Muscle of arm (tissue), 12 donors: ENCODE data around the gene SLC36A1. TPM values are rescaled to one million over a fixed set of nuclear protein-coding genes. Genes with fewer than 3 reads are reported as not detected.

Source experiments
- DNase-seq: peaks from one replicate; pipeline ENCODE4 v3.0.0-alpha.2; 2013
- polyA plus RNA-seq, 12 donors: library from polyadenylated mRNA; unstranded; fragments of 120-200 nt; gene quantifications; one replicate each; pipeline ENCODE4 v1.2.1, GENCODE V29; 2013; ENCODE audit not compliant: insufficient read length in 12 of 12

The SLC36A1 gene
- polyA plus RNA-seq, 12 donors: 12.7 to 42.7 (median 22.2) TPM; not detected in 1

DNA sequence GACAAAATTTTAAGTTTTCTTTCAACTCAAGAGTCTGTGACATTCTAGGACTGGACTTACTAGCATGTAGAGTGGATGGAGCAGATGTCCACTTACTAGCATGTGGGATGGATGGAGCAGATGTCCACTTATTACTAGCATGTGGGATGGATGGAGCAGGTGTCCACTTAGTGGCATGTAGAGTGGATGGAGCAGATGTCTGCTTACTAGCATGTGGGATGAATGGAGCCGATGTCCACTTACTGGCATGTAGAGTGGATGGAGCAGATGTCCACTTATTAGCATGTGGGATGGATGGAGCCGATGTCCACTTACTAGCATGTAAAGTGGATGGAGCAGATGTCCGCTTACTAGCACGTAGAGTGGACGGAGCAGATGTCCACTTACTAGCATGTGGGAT, 2.4 kb downstream of the SLC36A1 start:
- no peak for DNase-seq

DNA sequence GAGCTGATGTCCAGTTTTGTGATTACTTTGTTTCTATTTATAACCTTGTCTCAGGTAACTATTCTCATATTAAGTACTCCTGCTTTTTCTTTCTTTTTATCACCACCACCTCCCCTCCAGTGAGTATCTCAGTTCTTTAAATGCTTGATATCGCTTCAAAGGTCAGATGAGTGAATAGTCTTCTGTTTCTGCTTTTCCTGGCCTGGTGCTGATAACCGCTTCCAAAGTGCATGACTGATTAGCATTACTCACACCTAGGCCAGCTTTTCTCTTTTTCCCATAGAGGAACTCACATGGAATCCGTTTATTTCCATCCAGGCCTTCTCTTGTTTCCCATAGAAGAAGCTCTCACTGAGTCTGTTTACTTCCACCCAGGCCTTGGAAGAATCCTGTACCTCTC, 3.2 kb downstream of the SLC36A1 start:
- DNase-seq: no peak

DNA sequence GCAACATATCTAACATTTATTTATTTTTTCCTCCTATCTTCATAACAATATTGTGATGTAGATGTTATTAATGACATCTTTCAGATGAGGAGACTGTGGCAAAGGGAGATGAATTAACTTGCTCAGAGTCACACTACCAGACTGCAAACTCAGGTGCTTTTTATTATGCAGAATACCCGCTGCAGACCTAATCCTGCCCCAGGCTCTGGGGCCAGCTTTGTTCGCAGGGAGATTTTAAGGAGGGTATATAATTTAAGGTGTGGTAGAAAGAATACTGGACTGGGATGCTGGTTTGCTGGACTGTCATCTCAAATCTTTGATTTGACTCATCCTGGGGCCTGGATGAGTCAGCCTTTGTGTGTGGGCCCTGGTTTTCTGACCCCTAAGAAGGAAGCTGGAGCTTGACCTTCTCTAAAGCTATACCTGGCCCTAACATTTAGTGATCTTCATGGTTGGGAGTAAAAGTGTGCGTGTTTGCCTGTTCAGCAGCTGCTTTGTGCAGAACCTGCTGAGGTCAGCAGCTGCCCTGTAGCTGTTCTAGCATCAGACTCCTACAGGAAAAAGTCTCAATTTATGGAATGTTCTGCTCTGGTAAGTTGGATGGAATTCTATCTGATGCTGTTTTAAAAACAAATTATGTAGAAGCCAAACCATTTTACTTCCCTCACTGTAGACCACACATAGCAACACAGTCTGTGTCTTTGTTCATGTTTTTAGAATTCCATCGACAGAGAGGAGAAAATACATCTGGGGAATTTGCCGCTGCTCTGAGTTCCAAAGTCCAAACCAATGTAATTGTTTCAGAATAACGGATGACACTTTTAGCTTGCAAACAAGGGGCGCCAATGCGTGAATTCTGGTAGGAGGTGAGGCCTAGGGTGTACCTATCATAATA, 4.5 kb downstream of the SLC36A1 start:
- no peak for DNase-seq

DNA sequence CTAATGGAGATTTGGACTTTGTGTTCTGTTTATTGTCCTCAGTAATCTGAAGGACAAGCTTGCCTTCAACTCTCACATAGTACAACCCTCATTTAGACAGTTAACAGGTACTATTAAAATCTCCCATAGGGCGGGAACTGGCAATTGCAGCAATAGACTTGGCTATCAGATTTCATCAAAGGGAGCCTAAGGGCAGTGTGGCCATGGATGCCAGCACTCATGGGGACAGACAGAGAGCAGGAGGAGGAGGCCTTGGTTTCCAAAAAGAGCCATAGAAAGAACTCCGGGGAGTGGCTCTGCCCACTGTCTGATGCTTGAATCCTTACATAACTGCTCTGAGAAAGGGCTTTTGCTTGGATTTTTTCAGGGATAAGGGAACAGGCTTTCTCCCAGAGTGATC, 6.8 kb downstream of the SLC36A1 start:
- DNase-seq: no peak

DNA sequence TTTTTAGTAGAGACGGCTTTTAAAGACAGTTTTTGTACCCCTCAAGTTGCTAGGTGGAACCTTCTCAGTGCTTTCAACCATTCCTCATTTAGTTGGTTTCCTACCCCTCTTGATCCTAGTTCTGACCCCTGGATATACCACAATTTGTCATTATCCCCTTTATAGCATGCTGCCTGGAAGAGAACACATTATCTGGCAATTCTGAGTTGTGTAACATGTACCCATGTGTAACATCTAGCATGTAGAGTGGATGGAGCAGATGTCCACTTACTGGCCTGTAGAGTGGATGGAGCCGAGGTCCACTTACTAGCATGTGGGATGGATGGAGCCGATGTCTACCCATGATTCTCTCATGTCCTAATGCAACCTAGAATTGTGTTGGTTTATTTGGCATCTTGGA, 7.5 kb downstream of the SLC36A1 start:
- DNase-seq: no peak

DNA sequence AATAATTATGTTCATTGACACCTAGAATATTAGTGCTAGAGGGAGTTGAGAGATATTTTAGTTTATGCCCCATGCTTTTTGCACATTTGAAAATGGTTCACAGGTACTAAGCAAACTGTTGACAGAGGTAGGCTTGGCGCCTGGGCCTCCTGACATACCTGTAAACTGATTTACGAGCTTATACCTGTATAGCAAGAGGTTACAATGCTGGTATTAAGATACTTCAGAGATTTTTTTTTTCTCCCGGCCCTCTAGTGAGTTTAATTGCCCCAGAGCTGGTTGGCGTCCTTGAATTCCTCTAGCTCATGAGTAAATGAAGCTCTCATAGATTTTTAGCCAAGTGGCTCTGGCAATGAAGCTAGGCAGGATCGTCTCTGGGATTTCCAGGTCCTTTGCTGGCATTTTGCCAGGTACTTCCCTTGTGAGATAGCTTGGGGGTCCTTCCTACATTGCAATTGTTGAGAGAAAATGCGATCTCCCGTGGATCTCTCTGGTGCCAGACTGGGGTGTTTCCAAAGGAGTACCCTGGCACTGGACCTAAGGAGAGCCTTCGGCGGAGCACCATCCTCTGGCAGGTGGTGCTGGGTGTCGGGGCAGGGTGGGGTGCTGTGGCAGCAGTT, 9.0 kb downstream of the SLC36A1 start:
- no peak for DNase-seq

DNA sequence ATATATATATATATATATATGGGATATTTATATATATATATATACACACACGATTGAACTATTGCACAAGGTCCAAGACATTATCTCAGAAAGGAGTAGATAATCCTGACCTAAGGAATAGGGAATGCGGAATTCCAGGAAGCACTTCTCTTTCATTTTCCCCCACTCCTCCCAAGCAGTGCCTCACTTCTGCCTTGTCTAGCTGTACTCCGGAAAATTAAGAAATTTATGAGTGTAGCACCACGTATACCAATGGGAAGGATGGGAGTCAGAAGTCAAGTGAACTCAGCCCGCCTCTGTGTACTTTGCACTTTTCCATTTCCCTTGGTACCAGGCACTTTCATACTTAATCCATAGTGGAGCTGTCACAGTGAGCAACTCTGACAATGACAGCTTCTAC, 10.9 kb downstream of the SLC36A1 start:
- no peak for DNase-seq

DNA sequence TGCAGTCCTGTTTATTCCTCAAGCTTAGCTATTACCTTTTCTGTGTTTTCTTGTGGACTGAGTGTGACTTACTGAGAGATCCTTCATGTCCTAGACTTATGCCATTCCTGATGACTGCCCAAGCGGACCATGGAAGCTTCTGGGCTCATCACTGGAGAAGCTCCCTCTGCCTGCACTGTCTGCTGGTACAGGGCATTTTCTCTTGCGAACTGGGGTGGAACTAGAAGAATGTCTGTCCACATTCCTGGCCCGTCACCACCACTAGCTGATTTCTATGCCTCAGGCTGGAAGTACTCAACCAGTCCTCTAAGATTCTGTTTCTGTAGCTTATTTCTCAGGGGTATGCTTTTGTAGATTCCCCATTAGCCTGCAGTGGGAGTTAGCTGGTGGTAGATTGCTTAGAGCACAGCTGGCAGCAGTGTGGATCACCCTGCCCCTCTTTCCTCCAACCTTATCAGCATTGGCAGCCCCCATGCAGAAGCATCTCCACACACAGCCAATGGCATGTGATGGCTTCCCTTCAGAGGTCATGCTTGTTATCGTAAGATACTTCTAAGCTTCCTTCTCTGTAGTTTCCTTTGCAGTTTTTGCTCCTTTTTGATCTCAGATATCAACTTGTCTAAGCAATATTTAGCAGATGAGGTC, 12.4 kb downstream of the SLC36A1 start:
- DNase-seq: no peak

DNA sequence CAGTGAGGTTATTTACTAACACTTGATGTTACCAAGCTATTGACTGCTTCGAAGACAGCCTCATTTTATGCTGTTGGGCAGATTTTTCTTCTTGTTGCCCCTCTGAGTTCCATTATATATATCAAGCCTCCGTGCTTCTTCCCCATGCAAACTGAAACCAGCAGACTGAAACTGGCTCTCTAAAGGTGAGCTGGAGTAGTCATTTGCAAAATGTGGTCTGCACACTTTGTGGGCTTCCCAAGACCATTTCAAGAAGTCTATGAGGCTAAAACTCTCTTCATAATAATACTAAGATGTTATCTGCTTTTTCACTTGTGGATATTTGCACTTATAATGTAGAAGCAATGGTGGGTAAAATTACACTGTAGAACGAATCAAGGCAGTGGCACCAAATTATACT, 13.9 kb downstream of the SLC36A1 start:
- no peak for DNase-seq

DNA sequence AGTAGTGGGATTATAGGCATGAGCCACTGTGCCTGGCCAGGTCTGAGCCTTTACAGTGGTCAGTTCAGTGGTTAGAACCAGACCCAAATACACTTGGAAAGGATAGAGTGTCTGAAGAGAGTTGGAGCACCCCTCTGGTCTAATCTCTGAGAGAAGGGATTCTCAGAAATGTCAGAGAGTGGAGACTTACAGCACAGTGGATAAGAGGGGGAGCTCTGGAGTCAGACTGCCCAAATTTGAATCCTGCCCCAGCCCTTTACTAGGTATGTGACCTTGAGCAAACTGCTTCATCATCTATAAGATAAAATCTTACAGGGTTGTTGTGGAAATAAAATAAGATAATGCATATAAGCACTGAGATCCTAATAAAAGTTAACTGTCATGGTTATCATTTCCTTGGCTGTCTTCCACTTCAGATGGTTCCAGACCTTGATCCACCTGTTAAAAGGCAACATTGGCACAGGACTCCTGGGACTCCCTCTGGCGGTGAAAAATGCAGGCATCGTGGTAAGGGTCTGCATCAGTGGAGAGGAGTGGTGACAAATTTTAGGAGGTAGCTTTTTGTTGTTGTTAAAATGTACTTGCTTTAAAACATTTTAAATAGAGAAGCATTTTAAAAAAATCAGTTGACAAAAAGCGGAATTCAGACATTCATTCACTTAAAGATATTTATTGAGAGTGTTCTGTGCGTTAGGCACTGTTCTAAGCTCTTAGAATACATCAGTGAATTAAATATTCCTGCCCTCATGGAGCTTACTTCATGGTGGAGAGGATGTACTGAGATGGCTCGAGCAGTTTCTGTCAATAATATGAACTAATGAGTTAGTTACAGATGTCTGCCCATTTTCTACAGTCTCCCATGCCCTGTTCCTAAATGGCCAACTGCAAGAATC, 16.0 kb downstream of the SLC36A1 start:
- DNase-seq: no peak

DNA sequence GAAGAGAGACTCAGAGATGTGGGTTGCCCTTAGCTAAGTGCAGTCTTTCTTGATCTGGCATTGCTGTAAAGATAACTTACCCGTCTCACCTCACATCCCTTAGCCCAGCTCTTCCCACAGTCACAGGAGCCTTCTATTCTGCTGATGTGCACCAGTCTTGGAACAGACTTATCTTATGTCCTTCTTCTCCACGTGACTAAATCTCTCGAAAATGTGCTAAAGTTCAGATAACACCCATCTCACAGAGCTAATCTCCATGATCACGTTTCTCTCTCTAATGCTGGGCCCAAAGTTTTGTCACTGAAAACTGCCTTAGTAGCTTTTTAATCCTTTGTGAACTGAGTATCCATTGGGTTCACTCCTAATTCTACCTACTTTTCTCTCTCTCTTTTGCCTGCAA, 16.7 kb downstream of the SLC36A1 start:
- DNase-seq: no peak

DNA sequence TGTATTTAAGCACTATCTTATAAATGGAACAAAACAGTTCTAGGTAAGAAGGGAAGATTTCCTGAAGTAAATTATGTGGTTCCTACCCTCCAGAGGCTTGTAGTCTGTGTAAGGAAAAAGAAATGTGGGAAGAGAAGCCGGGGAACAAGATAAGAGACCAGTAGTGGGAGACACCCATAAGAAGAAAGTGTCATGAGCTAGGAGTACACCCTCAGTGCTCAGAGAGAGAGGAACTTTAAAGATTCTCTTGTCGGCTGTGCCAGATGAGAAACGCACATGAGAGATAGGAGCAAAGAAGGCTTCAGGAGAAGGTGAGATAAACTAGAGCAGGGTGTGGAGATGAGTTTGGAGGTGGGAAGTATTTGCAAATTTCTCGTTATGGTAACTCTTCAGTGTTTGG, 18.1 kb downstream of the SLC36A1 start:
- no peak for DNase-seq

DNA sequence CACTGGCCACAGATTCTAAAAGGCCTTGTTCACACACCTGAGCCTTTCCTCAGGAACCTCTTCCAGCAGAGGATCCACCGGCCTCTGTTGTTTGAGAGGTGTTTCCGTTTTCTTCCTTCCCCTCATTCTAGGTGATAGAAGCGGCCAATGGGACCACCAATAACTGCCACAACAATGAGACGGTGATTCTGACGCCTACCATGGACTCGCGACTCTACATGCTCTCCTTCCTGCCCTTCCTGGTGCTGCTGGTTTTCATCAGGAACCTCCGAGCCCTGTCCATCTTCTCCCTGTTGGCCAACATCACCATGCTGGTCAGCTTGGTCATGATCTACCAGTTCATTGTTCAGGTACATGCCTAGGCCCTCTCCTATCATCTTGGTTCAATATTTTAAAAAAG, 20.2 kb downstream of the SLC36A1 start:
- no peak for DNase-seq

DNA sequence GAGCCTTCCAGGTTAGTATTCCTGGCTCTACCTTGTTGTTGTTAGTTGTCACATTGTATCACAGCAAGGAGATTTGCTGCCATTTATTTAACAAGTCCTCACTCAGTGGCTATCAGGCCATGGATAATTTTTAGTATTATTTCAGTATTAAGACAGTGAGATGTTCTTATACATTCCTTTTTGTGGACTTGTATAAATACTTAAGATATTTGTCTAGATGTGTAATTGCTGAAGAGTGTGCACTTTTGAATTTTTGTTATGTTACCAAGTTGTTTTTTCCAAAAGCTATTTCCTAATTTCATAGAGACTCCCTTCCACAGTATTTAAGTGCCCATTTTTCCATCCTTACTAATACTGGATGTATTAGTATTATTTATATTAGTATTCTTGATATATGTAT, 22.0 kb downstream of the SLC36A1 start:
- no peak for DNase-seq

DNA sequence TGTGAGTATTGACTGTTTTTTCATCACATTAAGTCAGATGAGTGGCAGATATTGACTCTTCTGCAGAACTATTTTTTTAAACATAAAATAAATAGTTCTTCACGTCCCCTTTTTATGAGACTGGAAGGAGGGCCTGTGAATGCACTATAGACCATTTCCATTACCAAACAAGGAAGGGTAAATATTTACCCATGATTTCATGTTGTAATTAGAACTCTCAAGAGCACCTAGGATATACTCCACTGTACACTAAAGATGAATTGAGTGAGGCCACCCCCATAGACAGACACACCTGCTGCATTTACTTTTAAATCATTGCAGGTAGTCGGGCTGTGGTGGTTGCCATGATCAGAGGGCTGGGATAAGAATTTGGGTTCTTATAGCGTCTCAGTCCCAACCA, 22.6 kb downstream of the SLC36A1 start:
- DNase-seq: no peak

DNA sequence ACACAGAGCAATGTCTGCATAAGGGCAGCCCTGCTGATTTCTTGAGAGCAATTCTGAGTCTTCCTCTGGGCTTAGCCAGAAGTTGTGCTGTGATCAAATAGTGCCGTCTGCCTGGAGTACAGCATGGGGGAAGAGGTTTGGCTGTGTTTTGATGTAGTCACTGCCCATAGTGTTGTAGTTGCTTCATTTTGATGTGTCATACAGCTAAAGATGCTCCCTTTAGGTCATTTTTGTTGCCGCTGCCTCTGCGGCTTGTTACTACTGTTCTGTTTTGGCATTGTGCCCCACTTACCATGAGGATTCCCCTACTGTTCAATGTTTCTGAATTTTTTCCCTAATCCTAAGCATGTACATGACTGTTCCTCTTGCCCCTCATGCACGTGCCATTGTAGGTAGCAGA, 23.0 kb downstream of the SLC36A1 start:
- no peak for DNase-seq

DNA sequence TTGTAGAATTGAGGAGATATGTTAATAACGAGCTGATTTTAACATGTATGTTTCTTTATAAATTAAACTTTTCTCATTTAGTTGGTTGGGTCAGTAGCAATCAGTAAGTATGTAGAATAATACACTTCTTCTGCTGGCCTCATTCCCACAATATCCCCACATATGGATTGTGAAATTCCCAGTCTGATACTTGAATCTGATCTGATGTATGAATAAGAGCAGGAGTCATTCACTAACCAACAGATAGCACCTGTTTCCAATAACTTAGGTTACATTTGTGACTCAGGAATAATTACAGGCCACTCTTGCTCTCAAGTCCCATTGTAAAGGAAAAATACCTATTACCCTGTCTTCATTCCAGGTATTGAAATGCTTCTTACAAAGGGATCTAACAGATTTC, 23.9 kb downstream of the SLC36A1 start:
- no peak for DNase-seq

DNA sequence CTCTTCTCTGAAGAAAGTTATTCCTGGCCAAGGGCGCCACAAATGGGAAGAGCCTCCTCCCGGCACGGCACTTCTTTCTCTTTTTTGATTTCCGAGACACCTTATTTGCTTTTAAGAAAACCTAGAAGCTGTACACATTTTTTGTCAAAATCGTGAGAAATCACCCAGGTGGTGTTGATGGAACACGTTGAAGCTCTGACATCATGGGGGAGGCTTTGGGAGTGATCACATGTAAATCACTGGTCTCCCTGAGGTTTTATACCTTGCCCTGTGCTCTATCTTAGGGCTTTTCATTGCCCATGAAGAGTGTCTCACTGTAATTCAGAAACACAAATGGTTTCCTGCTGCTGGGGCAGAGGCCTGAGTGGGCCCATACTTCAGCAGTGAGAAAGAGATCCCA, 27.4 kb downstream of the SLC36A1 start:
- DNase-seq: no peak

DNA sequence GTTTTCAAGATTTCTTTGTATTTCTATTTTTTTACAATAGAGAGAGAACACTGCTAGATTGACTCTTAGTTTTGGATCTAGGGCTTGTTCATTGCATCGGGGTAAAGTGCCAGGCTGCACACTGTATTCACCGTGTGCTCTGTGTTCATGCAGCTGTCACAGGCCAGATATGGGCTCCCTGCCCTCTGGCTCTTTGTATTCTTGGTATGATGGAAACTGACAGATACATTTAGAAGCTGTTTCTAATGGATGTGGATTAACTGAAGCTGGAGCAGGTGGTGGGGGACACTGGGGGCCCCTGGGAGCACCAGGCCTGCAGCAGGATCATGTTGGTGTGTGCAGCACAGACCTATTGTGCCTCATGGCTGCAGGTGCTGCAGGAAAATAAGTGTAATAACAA, 28.0 kb downstream of the SLC36A1 start:
- no peak for DNase-seq

DNA sequence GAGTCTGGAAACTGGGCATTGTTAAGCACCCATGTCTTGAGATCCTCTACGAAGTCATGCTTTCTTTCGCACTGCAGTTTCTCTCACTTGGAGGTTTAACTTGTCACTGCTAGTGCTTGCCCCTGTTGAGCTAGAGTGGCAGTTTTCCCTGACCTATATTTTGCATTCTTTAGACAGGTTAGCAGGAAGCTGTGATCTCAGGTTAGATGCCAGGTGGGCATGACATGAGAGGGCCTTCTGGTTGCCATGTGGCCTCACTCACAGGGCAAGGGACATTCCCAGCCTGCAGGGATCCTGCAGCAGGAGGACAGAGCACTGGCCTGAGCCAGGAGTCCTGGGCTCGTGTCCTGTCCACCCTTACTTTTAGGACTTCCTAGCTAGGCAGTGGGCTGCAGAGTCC, 28.6 kb downstream of the SLC36A1 start:
- no peak for DNase-seq

DNA sequence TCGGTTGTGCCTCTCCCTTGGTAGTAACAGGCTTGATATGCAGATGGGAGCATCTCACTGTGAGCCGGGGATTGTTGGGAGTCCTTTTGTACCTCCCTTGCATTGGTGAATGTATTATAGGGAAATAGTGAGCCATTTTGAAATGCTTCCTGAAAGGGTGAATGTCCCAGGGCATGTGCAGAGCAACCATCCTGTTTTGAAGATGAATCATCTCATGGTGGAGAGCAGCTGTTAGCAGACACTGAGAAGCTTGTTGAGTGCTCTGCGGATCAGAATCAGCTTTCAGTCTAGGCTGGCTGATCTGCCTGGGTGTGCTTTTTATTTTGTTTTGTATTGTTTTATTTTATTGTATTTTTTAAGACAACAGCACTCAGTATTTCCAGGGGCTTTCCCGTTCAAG, 29.7 kb downstream of the SLC36A1 start:
- DNase-seq: no peak
